GM11168 (cell line): Measurements from ENCODE around the gene HAAO.

Source experiments
- in situ Hi-C: fragments of 300-500 bp; cut with MboI; formaldehyde crosslinking; loops from one replicate; pipeline ENCODE4 v1.12.0; 2022; ENCODE audit warnings: low sequenced_read_pairs; ENCODE audit not compliant: unreplicated experiment

HAAO gene

GRCh38 chr2:42792583-42793333 lies at the start of gene HAAO:
HAAO (minus strand) TSS chr2:42792583; CDS start chr2:42792536, 47 bp downstream.
- in situ Hi-C loops: no loop called here

- in situ Hi-C loops: loop anchor here (25.0 kb wide), 1 partner anchor 271 kb away; no protein-coding TSS in a partner anchor
Observed at GRCh38 chr2:42841344-42841743, 49.0 kb upstream of the HAAO start.

GRCh38 chr2:42840760-42841159 lies 48.4 kb upstream of the HAAO start:
- in situ Hi-C loops: loop anchor here (25.0 kb wide), 1 partner anchor 272 kb away; no protein-coding TSS in a partner anchor

GRCh38 chr2:42839809-42840501 lies 47.6 kb upstream of the HAAO start:
- in situ Hi-C loops: loop anchor here (25.0 kb wide), 1 partner anchor 272 kb away; no protein-coding TSS in a partner anchor

DNA sequence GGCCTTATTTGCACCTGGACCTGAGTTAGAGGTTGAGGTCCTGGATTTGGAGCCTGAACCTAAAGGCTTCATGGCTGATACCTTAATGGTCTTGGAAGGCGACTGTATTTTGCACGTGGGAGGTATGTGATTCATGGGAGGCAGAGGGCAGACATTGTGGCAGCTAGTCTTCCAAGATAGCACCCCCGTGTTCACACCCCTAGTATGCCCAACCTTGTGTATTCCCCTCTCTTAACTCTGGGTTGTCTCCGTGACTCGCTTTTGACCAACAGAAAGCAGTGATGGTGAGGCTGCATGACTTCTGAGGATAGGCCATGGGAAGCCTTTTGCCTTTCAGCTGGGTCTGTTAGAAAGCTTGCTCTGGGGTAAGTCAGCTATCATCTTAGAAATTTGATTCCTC lies 45.8 kb upstream of the HAAO start:
- in situ Hi-C loops: loop anchor here (25.0 kb wide), 1 partner anchor 274 kb away; no protein-coding TSS in a partner anchor

DNA sequence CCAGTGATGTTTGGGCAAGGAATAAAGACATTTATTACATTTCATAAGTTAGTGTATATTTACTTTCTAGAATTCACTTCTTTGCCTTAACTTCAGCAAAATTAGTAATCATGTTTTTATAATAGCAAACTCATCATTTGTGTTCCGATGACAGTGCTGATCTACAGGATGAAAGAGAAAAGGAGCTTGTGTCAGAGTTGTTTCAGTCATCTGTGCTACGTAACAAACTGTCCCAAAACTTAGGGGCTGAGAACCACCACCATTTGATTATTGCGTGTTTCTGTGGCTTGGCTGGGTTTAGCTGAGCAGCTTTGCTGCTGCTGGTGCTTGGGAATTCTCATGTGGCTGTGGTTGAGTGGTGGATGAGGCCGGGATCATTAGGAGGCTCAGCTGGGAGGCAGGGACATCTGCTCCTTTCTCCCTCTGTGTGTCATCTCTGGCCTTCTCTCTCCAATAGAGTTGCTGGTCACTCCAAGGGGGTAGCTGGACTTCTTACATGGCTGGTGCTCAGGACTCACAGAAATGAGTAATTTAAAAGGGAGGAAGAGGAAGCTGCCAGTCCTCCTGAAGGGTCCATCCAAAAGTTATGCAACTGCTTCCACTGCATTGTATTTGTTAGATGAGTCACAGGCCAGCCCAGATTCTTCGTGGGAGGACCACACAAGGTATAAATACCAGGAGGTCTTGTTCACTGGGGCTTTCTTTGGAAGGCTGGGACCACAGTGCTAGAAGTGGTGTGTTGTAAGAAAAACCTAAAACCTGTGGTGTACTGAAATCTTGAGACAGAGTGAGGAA lies 43.4 kb upstream of the HAAO start:
- in situ Hi-C loops: loop anchor here (25.0 kb wide), 1 partner anchor 277 kb away; no protein-coding TSS in a partner anchor

DNA sequence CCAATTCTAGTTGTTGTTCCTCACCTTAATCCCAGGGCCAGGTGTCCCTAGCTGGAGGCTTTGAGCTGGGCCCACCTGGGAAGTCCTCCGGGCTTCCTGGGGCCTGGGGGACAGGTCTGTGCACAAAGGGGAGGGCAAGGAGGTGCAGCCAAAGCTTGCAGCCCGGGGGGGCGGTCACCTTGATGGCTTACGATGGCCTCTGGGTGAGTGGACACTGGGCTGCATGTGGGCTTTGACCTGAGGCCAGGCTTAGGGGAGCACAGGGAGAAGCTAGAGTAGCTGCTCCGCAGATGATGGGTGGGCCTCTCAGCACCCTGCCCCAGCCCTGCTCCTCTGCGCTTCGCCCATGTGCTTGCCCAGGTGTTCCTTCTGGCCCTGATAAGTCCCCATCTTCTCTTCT lies 41.8 kb upstream of the HAAO start:
- in situ Hi-C loops: loop anchor here (25.0 kb wide), 1 partner anchor 278 kb away; no protein-coding TSS in a partner anchor

DNA sequence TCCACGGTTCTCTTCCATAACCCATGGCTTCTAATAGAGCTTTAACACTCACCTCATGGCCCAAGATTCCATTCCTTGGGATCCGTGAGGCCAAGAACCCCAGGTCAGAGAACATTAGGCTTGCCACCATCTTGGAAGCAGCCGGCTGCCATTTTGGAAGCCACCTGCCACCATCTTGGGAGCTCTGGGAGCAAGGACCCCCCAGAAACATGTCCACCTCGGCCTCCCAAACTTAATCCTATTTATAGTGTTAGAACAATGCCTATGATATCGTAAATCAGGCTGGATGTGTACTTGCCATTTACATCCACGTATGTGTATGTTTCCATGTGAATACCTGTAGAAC lies 39.9 kb upstream of the HAAO start:
- in situ Hi-C loops: loop anchor here (25.0 kb wide), 1 partner anchor 280 kb away; no protein-coding TSS in a partner anchor

- in situ Hi-C loops: loop anchor here (25.0 kb wide), 1 partner anchor 281 kb away; no protein-coding TSS in a partner anchor
Observed at GRCh38 chr2:42831575-42832288, 39.3 kb upstream of the HAAO start.

DNA sequence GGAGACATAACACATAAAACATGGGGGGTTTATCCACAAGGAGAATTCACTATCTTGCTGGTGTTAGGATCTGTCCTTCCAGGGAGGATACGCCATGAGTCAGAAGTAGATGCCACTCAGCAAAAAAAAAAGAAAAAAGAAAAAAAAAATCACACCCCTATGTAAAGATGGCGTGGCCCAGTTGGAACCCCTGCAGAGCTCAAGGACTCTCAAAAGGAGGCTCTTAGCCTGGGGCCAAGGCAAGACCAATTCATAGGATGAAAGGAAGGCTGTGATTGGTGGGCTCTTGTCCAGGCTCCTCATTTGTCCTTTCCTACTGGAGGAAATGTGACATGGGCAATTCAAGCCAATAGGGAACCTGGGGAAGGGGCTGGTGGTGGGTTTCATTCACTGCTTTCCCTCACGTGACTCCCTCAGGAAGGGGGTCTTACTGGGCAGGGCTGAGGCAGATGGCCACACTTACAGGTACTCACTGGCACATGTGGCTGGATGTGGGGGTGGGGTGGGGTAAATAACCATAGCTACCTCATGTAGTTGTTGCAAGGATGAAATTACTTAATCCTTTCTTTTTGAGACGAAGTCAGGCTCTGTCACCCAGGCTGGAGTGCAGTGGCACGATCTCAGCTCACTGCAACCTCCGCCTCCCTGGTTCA lies 38.7 kb upstream of the HAAO start:
- in situ Hi-C loops: loop anchor here (25.0 kb wide), 1 partner anchor 281 kb away; no protein-coding TSS in a partner anchor

- in situ Hi-C loops: loop anchor here (25.0 kb wide), 1 partner anchor 282 kb away; no protein-coding TSS in a partner anchor
Observed at GRCh38 chr2:42829671-42830440, 37.5 kb upstream of the HAAO start.

DNA sequence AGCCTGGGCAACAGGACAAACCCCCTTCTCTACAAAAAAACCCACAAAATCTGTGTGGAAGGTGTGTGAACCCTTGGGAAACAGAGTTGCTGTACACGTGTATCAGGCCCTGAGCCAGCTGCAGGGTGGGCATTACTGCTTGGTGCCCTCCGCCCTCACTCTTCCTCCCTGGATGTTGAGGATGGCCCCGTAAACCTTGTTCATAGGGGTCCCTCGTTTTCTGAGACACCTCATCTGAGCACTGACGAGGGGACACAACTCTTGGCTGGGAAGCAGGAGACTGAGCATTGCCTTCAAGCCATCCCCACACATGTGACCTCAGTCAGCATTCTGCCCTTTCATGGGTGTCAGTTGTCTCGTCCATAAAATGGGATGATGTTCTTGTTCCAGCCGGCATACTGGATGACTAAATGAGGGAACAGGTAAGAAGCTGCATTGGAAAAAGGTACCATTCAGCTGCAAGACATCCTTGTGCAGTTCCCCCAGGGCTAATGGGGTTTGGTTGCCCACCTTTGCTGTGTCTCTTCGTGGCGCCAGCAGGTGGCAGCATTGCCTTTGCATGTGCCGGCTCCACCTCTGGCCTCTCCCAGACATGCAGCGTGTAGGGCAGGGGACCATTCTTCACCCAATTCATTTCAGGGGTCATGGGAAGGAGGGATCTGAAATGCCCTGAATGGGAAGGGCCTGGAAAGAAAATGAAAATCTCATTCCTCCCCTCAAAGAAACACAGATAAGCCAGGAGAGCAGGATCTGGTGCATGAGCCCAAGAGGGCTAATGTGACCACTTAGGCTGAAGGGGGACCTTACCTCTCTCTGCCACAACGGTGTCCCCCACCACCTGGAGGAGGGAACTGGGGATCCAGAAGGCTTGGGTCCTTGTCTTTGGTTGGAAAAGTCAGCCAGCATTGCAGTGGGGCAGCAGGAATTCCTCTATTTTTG lies 36.4 kb upstream of the HAAO start:
- in situ Hi-C loops: loop anchor here (25.0 kb wide), 1 partner anchor 284 kb away; no protein-coding TSS in a partner anchor

GRCh38 chr2:42827647-42828486 lies 35.5 kb upstream of the HAAO start:
- in situ Hi-C loops: loop anchor here (25.0 kb wide), 1 partner anchor 284 kb away; no protein-coding TSS in a partner anchor

DNA sequence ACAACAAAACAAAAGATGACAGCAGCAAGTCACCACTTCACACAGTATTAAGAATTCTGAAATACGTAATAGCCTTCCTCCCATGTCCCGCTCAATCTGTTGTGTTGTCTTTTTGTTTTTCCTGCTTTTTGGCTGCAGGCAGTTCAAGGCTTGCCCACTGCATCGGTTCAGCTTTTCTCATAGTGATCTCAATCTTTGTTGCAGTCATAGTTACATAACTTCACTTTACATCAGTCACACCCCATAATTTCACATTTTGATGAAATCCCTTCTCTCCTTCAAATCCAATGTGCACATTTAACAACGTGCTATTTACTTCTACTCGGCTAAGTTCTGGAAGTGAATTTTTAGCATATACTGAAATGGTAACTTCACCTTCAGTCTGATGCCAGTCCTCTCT lies 33.8 kb upstream of the HAAO start:
- in situ Hi-C loops: loop anchor here (25.0 kb wide), 1 partner anchor 286 kb away; no protein-coding TSS in a partner anchor

- in situ Hi-C loops: no loop called here
Observed at GRCh38 chr2:42824454-42824807, 32.0 kb upstream of the HAAO start.

DNA sequence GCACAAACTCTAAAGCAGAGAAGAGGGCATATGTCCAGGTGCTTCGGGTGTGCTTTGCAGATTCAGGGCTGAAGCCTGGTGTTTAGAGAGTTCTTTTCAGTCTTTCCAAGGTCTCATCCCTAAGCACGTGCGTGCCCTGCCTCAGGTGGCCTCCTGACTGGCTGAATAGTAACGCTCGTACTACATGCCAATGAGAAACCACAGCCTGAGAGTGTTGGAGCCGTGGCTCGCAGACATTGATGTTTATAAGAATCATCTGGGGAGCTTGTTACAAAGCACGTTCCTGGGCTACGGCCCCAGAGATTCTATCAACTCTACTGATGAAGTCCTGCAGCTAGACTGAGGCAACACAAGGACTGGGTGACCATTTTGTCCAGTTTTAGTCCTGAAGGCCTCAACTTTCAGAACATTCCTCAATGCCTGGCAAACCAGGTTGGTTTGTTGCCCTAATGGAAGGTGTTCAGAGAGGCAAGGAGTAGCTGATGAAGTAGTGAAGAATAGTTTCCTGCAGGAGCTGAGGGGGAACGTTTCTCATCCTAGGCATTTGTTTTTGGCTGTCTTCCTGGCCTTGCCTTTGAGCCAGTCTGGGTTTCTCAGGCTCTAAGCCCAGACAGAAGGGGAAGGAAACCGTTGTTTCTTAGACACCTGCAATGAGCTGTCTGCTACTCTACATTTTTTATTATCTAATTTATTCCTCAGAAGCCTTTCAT lies 31.5 kb upstream of the HAAO start:
- in situ Hi-C loops: no loop called here
